ENCODE results near the gene SH3PXD2B.

Gene SH3PXD2B

DNA sequence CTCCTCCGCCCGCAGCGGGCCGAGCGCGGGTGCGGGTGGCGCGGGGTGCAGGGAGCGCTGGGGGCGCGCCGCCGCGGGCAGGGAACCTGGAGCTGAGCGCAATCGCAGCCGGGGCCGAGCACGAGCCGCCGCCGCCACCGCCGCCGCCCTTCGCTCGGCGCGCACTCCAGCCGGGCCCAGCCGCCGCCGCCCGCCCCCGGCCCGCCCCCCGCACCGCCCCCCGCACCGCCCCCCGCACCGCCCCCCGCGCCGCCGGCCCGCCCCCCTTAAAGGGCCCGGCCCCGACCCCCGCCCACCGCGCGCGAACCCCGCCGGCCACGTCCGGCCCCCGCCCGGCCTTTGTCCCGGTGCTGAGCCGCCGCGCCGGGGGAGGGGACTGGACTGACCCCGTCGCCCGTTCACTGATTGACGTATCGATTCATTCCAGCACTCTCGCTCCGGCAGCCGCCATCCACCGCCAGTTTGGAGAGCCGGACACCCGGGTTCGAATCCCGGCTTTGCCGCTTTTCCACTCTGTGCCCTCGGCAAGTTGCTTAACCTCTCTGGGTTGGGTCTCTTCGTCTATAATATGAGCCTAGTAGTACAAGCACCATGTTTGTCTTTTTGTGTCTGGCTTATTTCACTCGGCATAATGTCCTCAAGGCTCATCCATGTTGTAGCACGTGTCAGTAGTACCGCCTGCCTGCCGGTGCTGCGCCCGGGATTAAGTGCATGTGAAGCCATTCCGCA is at the start of gene SH3PXD2B:
SH3PXD2B (minus strand) TSS at position 168 of the 729 bp plus-strand sequence. CDS start 173 bp downstream, outside the sequence.
- TF ChIP-seq, protein P1, sequence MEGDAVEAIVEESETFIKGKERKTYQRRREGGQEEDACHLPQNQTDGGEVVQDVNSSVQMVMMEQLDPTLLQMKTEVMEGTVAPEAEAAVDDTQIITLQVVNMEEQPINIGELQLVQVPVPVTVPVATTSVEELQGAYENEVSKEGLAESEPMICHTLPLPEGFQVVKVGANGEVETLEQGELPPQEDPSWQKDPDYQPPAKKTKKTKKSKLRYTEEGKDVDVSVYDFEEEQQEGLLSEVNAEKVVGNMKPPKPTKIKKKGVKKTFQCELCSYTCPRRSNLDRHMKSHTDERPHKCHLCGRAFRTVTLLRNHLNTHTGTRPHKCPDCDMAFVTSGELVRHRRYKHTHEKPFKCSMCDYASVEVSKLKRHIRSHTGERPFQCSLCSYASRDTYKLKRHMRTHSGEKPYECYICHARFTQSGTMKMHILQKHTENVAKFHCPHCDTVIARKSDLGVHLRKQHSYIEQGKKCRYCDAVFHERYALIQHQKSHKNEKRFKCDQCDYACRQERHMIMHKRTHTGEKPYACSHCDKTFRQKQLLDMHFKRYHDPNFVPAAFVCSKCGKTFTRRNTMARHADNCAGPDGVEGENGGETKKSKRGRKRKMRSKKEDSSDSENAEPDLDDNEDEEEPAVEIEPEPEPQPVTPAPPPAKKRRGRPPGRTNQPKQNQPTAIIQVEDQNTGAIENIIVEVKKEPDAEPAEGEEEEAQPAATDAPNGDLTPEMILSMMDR (IDR thresholded peaks at IDR 0.05; ENCODE audit: insufficient read depth, low read depth, low read length, missing control alignments): no peak
- peak; percentile 50 for DNase-seq (ENCODE audit: low read depth)
- H3K4me3 ChIP-seq (ENCODE audit: low read length): peak within 1 kb of the TSS; percentile 69

DNA sequence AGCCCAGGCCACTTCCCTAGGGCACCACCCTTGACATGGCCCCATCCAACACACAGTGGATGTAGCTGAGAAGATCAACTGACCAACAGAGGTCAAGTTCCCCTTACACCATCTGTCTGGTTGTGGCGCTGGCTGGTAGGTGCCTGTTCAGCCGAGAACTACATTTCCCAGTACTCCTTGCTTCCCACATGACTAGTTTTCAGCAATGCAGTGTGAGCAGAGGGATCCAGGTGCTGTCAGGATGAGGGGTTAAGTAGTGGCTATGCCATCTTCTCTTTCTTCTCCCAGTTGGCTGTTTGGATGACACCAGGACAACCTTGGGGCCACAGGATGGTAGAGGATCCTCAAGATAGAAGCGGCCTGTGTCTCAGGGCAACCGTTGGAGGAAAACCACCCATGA is 48.6 kb upstream of the SH3PXD2B start:
- TF ChIP-seq, protein P1 (IDR thresholded peaks at IDR 0.05; ENCODE audit: insufficient read depth, low read depth, low read length, missing control alignments): no peak
- H3K4me3 ChIP-seq (ENCODE audit: low read length): no peak overlapping the region
- DNase-seq (ENCODE audit: low read depth): peak; percentile 31

GRCh38 chr5:172502410-172502809 is 48.1 kb upstream of the SH3PXD2B start:
- H3K4me3 ChIP-seq (ENCODE audit: low read length): no peak overlapping the region
- TF ChIP-seq, protein P1 (IDR thresholded peaks at IDR 0.05; ENCODE audit: insufficient read depth, low read depth, low read length, missing control alignments): no peak
- peak; percentile 13 for DNase-seq (ENCODE audit: low read depth)

DNA sequence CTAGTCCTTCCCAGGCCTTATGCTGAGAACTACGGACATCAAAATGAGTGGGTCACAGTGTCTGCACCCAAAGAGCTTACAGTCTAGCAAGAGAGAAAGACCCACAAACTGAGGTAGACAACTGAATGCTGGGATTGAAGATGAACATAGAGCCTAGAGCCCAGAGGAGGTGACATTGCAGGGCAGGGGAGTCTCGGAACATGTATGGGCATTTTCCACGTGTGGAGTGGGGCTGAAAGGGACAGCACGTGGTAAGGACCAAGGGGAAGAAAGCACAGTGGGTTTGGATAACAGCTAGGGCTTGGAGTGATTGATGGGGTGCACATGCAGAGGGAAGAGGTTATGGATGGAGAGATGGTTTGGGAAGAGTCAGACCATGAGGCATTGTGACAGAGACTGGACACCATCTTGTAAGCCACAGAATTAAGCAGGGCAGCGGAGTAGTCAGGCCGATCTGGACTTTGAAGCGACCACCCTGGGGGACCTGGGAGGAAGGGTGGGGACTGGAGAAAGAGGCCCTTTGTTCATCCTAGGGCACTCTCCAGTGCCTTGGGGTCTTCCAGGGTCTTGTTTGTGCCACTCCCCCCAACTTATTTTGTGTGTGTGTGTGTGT is 47.5 kb upstream of the SH3PXD2B start:
- TF ChIP-seq, protein P1 (IDR thresholded peaks at IDR 0.05; ENCODE audit: insufficient read depth, low read depth, low read length, missing control alignments): no peak
- DNase-seq (ENCODE audit: low read depth): no peak
- H3K4me3 ChIP-seq (ENCODE audit: low read length): no peak overlapping the region

GRCh38 chr5:172499287-172499686 is 45.0 kb upstream of the SH3PXD2B start:
- DNase-seq (ENCODE audit: low read depth): no peak
- TF ChIP-seq, protein P1 (IDR thresholded peaks at IDR 0.05; ENCODE audit: insufficient read depth, low read depth, low read length, missing control alignments): no peak
- no peak overlapping the region for H3K4me3 ChIP-seq (ENCODE audit: low read length)

GRCh38 chr5:172498431-172499129 is 44.3 kb upstream of the SH3PXD2B start:
- H3K4me3 ChIP-seq (ENCODE audit: low read length): no peak overlapping the region
- no peak for DNase-seq (ENCODE audit: low read depth)
- TF ChIP-seq, protein P1 (IDR thresholded peaks at IDR 0.05; ENCODE audit: insufficient read depth, low read depth, low read length, missing control alignments): no peak
